Activated gamma-delta T cell treated with Interleukin-2 at 50 U/mL for 16 hours (primary cell): ENCODE results near the gene FMNL3.
A peak's percentile ranks its signal among the peaks of the same experiment; 100 is the strongest.
"Not testable (repeated sequence)": the region's sequence is repeated elsewhere in the genome, so short reads cannot be mapped to it uniquely, and the experiment has no call there.

Experiments used
- DNase-seq: peaks from one replicate; pipeline ENCODE4 v3.0.0-alpha.2; 2020

FMNL3 gene

DNA sequence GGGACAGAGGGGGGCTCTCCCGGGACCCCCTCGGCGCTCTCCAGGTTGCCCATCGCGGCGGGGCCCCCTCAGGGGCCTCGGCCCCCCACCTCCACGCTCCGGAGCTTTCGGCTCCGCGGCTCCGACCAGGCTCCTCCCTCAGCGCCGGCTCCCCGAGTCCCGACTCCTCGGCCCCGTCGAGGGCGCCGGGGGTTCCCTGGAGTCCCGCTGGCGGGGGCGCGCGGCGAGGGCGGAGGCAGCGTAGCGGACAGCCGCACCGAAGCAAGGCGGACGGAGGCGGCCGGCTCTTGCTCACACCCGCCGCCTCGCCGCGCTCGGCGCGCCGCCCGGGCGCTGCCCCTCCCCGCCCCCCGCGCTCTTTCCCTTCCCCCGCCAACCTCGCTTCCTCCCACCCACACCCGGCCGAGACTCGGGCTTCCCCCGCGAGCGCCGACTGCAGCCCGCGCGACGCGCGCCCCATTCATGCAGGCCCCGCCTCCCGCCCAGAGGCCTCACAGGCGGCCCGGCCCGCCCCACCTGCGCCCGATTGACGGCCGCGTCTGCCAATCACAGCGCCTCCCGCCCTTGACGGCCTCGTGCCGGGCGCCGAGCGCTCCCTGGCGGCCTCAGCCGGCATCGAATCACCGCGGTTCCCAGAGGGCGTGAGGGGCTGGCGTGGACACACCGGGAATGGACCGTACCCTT is at the start of gene FMNL3:
FMNL3 (minus strand) TSS at position 278 of the 684 bp plus-strand sequence; CDS start at position 53, 225 bp downstream.
- DNase-seq, result peak; percentile 99

DNA sequence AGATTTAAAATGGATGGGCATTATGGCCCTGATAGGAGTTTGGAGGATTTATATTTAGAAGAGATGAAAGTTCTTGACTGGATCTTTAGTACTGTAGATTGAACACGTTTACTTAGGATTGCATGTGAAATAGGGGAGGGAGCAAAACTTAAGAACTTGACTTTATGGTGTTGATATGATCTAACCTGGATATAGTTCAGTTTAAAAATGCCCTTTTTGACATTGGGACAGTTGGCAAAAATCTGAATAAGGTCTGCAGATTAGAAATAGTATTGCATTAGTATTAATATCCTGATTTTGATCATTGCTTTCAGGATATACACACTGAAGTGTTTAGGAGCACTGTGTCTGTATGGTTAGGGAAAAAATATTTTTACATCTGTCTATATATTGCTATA is 43.8 kb upstream of the FMNL3 start:
- DNase-seq, result no peak

GRCh38 chr12:49750027-49750995 is 43.1 kb upstream of the FMNL3 start:
- peak; percentile 27 for DNase-seq

GRCh38 chr12:49748800-49749199 is 41.6 kb upstream of the FMNL3 start:
- DNase-seq, result no peak

- no peak for DNase-seq
Observed at GRCh38 chr12:49748306-49748705, 41.1 kb upstream of the FMNL3 start.

GRCh38 chr12:49744363-49744885 is 37.2 kb upstream of the FMNL3 start:
- DNase-seq, result no peak

- peak; percentile 84 for DNase-seq
Observed at GRCh38 chr12:49741882-49742620, 34.8 kb upstream of the FMNL3 start.

DNA sequence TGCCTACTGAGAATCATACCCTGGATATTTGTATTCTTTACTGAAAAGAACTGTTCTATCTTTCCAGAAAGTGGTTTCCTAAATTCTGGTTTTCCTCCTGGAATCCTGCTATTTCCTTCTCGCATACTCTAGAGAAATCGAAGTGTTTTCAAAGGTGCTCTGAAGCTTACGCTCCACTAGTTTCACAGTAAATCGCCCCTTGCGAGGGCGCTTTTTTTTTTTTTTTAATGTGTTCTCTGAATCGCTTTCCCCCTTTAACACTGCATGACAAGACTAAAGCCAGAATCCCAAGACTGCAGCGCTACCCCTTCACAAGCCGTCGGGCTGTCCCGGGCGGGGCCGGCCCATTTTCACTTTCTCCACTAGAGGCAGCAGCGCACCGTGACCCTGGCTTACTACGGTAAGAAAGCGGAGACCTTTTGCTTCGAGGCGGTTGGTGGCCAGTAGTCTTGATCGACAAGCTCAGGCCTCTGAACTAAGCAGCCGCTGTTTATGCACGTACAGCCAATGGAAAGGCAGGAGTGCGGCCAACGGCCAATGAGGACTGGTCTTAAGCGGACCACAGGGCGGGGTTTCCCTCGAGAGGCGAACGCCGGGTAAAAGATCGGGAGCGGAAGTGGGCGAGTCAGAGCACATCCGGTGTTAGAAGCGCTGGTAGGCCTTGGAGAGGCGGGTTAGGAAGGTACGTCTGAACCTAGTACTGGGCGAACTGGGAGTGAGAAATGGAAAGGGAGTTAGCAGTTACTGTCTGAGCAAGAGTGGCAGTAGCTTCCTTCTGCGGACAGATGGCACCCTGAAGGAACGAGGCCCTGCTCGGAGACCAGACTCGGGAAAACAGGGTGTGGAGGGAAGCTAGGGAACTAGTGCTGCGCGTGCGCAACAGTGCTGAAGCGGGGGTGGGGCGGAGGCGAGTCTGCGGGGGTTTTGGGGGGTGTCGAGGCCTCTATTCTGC is 34.0 kb upstream of the FMNL3 start, which contains the start of gene TMBIM6:
TMBIM6 (plus strand) TSS at position 628 of the 952 bp plus-strand sequence. CDS start 10,937 bp downstream, outside the sequence.
- DNase-seq, result peak; percentile 99

GRCh38 chr12:49740277-49740676 is 33.1 kb upstream of the FMNL3 start:
- not testable (repeated sequence) for DNase-seq

DNA sequence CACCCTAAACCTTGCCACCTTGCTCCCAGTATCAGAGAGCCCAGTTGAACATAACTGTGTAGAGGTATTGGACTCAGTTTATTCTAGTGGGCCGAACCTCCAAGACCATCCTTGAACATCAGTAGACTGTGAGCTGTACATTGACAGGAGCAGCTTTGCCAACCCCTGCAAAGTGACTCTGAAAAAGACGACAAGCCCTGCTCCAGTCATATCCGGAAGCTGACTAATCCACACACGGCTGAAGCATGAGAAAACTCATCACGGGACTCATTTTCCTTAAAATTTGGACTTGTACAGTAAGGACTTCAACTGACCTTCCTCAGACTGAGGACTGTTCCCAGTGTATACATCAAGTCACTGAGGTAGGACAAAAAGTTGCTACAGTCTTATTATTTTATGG is 31.5 kb upstream of the FMNL3 start:
- not testable (repeated sequence) for DNase-seq

DNA sequence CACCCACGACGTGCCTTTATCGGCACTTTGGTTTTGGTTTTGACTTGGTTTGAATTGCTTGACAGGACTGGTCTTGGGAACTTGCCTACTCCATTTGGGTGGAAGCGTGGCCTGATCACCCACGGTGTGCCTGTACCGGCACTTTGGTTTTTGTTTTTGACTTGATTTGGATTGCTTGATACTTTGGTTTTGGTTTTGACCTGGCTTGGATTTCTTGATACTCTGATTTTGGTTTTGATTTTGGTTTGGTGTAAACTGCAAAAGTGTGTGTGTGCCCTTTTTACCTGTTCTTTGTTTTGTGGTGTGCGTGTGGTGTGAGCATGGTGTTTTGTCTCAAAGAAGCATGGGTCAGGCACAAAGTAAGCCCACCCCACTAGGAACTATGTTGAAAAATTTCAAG is 27.7 kb upstream of the FMNL3 start:
- not testable (repeated sequence) for DNase-seq

GRCh38 chr12:49733219-49734017 is 26.2 kb upstream of the FMNL3 start:
- DNase-seq, result no peak

DNA sequence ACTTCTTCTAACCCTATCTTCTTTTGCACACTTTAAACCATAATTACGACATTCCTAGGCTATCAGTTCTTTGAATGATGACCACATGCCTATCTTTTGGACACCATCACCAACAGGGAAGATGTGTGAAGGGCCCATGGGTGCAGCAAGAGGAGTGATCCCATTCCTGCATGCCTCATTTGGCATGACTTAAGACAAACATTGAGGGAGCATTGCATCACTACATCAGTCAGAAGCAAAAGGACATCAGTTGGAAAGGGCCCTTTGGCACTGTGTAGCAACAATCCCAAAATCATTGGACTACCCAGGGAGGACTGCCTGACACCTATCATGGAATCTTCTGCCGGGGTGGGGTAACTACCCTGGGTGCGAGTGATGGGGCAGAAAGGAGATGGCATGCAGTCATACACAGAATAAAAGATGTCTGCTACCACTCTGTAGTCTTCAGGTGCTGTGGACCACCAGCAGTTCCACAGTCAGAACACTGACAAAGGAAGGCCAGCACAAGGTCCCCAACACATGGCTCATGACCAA is 23.4 kb upstream of the FMNL3 start:
- DNase-seq, result no peak

GRCh38 chr12:49730050-49730449 is 22.8 kb upstream of the FMNL3 start:
- DNase-seq, result no peak

GRCh38 chr12:49728446-49728845 is 21.2 kb upstream of the FMNL3 start:
- no peak for DNase-seq

DNA sequence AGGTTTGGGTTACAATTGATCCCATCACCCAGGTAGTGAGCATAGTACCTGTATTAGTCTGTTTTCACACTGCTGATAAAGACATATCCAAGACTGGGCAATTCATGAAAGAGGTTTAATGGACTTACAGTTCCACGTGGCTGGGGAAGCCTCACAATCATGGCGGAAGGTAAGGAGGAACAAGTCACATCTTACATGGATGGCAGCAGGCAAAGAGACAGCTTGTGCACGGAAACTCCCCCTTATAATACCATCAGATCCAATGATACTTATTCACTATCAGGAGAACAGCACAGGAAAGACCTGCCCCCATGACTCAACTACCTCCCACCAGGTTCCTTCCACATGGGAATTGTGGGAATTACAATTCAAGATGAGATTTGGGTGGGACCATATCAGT is 14.2 kb upstream of the FMNL3 start:
- DNase-seq, result not testable (repeated sequence)

DNA sequence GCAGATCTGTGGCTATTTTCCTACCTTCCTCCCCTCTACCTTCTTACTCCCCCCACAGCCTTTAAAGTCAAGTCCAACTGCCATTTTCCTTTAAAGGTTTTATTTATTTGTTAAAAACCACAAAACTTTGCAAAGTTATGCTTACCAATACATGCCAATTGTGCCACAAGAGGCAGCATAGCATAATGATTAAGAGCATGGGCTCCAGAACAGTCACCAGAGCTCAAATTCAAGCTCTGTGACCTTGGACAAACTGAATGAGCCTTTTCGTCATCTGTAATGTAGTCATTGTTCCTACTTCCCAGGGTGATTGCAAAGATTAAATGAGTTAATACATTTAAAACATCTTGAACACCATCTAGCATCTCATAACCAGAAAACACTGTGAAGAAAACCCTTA is 13.0 kb upstream of the FMNL3 start:
- DNase-seq, result no peak

- not testable (repeated sequence) for DNase-seq
Observed at GRCh38 chr12:49717800-49718199, 10.6 kb upstream of the FMNL3 start.

GRCh38 chr12:49716553-49716952 is 9.3 kb upstream of the FMNL3 start:
- no peak for DNase-seq

DNA sequence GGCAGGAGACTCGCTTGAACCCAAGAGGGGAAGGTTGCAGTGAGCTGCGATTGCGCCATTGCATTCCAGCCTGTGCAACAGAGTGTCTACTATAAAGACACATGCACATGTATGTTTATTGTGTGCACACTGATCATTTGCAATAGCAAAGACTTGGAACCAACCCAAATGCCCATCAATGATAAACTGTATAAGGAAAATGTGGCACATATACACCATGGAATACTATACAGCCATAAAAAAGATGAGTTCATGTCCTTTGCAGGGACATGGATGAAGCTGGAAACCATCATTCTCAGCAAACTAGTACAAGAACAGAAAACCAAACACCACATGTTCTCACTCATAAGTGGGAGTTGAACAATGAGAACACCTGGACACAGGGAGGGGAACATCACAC is 6.7 kb upstream of the FMNL3 start:
- DNase-seq, result not testable (repeated sequence)
